Tibial nerve (tissue), 4 donors: ENCODE data around the gene C17orf78. TPM values are rescaled to one million over a fixed set of nuclear protein-coding genes. Genes with fewer than 3 reads are reported as not detected.
"Not testable (repeated sequence)": the region's sequence is repeated elsewhere in the genome, so short reads cannot be mapped to it uniquely, and the experiment has no call there.

Experiments used
- DNase-seq, 2 donors: peaks; one replicate each; pipeline ENCODE4 v3.0.0-alpha.2; 2019; ENCODE audit warnings: low spot score in 2 of 2
- H3K27ac ChIP-seq, 4 donors: fragments of 200-600 bp; sonication (generic) in 3 of 4; one replicate each; pipeline ENCODE4 v1.5.1; 2017 to 2019; ENCODE audit warnings: mild to moderate bottlenecking in 1 of 4
- H3K27me3 ChIP-seq, 2 donors: fragments of 200-600 bp; sonication (generic) in 1 of 2; one replicate each; pipeline versions ENCODE4 v1.5.1 to v1.6.0; 2017 to 2019
- H3K36me3 ChIP-seq, 3 donors: fragments of 200-600 bp; sonication (generic); one replicate each; pipeline ENCODE4 v1.5.1; 2018 to 2019
- H3K4me1 ChIP-seq, 4 donors: fragments of 200-600 bp; sonication (generic) in 3 of 4; one replicate each; pipeline ENCODE4 v1.5.1; 2017 to 2019
- H3K4me3 ChIP-seq, 4 donors: fragments of 200-600 bp; sonication (generic) in 3 of 4; one replicate each; pipeline ENCODE4 v1.5.1; 2017 to 2019; ENCODE audit warnings: mild to moderate bottlenecking in 1 of 4, moderate library complexity in 1 of 4
- H3K9me3 ChIP-seq, 4 donors: fragments of 200-600 bp; sonication (generic) in 3 of 4; one replicate each; pipeline ENCODE4 v1.5.1; 2017 to 2019
- CTCF ChIP-seq, 5 experiments: fragments of 200-600 bp in 3 of 5; fragments of 450-650 bp in 2 of 5; sonication (generic) in 3 of 5; IDR thresholded peaks; one replicate each; pipeline ENCODE4 v1.5.1; 2016 to 2019; ENCODE audit warnings: antibody characterized with exemption in 5 of 5, mild to moderate bottlenecking in 3 of 5, moderate library complexity in 2 of 5
- EP300 ChIP-seq, 2 donors: sonication (generic); formaldehyde crosslinking; IDR thresholded peaks; one replicate each; pipeline ENCODE4 v1.6.1; 2017; ENCODE audit warnings: antibody characterized with exemption in 2 of 2, mild to moderate bottlenecking in 1 of 2
- POLR2A ChIP-seq, 2 donors: fragments of 450-650 bp; IDR thresholded peaks; one replicate each; pipeline ENCODE4 v1.6.1; 2017; ENCODE audit warnings: antibody characterized with exemption in 2 of 2, mild to moderate bottlenecking in 2 of 2, moderate library complexity in 2 of 2
- WGBS, 2 donors: methylation state at CpG; one replicate each; pipeline ENCODE4 v1.1.5; 2018; 5-methylcytosine and 5-hydroxymethylcytosine counted together
- total RNA-seq, 4 donors: library from RNA; depleted of rRNA; stranded (reverse); fragments of >200 nt; gene quantifications; one replicate each; pipeline ENCODE4 v1.1.0, GENCODE V29; 2016

Gene C17orf78
- total RNA-seq, 4 donors from 2014 or later = not detected

GRCh38 chr17:37393352-37393751, 17.6 kb downstream of the C17orf78 start:
- Histone ChIP-seq H3K4me1 (peaks cover 0 to 15% (median 0%) of the 10 kb centered on the region in 4 donors), H3K4me3 (no peak overlapping the region), H3K36me3 (no peaks in the 10 kb centered on the region), H3K9me3 (no peaks in the 10 kb centered on the region), H3K27ac (no peak overlapping the region), H3K27me3 (no peaks in the 10 kb centered on the region)
- WGBS, 2 donors = 91 to 96% methylated on average over 7 of the region's 7 CpGs
- DNase-seq = no peak
- TF ChIP-seq POLR2A (IDR thresholded peaks at IDR 0.05) (no peak), CTCF (IDR thresholded peaks at IDR 0.05) (no peak), EP300 (IDR thresholded peaks at IDR 0.05) (no peak)

GRCh38 chr17:37399265-37399803, 23.5 kb downstream of the C17orf78 start:
- Histone ChIP-seq H3K9me3 (no peaks in the 10 kb centered on the region), H3K4me3 (no peak overlapping the region), H3K27ac (no peak overlapping the region), H3K36me3 (peaks cover 0 to 4% (median 0%) of the 10 kb centered on the region in 3 donors), H3K27me3 (no peaks in the 10 kb centered on the region), H3K4me1 (peaks cover 0 to 6% (median 0%) of the 10 kb centered on the region in 4 donors)
- TF ChIP-seq EP300 (IDR thresholded peaks at IDR 0.05) (no peak), POLR2A (IDR thresholded peaks at IDR 0.05) (no peak), CTCF (IDR thresholded peaks at IDR 0.05) (no peak)
- WGBS, 2 donors = 93% methylated on average over 5 of the region's 5 CpGs
- no peak for DNase-seq

- peaks cover 0 to 4% (median 0%) of the 10 kb centered on the region in 3 donors for H3K36me3 ChIP-seq
- DNase-seq = no peak
- H3K27me3 ChIP-seq = no peaks in the 10 kb centered on the region
- no peaks in the 10 kb centered on the region for H3K9me3 ChIP-seq
- no peak overlapping the region for H3K4me3 ChIP-seq
- H3K27ac ChIP-seq = no peak overlapping the region
- H3K4me1 ChIP-seq = peaks cover 0 to 17% (median 4%) of the 10 kb centered on the region in 4 donors
- TF ChIP-seq POLR2A (IDR thresholded peaks at IDR 0.05) = no peak
- TF ChIP-seq CTCF (IDR thresholded peaks at IDR 0.05) = no peak
- no peak for TF ChIP-seq EP300 (IDR thresholded peaks at IDR 0.05)
Measured at GRCh38 chr17:37400505-37400904, 24.7 kb downstream of the C17orf78 start.

GRCh38 chr17:37405522-37405921, 29.7 kb downstream of the C17orf78 start:
- WGBS, 2 donors = 45 to 61% methylated on average over 14 of the region's 14 CpGs
- H3K9me3 ChIP-seq, H3K27me3 ChIP-seq, H3K36me3 ChIP-seq, DNase-seq: not testable (repeated sequence)
- H3K27ac ChIP-seq = peak overlapping the region in 2 of 4 donors; percentile 87 to 95
- H3K4me1 ChIP-seq = peaks cover 0 to 29% (median 9%) of the 10 kb centered on the region in 4 donors
- H3K4me3 ChIP-seq = peak overlapping the region in 3 of 4 donors; percentile 65 to 87 (median 70)

GRCh38 chr17:37405955-37406634, 30.3 kb downstream of the C17orf78 start:
- H3K36me3 ChIP-seq = peaks cover 0 to 6% (median 0%) of the 10 kb centered on the region in 3 donors
- H3K4me1 ChIP-seq = peaks cover 0 to 29% (median 9%) of the 10 kb centered on the region in 4 donors
- TF ChIP-seq EP300 (IDR thresholded peaks at IDR 0.05) (no peak), POLR2A (IDR thresholded peaks at IDR 0.05) (no peak), CTCF (IDR thresholded peaks at IDR 0.05) (no peak)

More at GRCh38 chr17:37405955-37406634, 30.3 kb downstream of the C17orf78 start:
- no peaks in the 10 kb centered on the region for H3K27me3 ChIP-seq
- DNase-seq = no peak
- no peaks in the 10 kb centered on the region for H3K9me3 ChIP-seq
- WGBS, 2 donors = 1% methylated on average over 19 of the region's 21 CpGs
- peak overlapping the region; percentile 65 to 87 (median 78) for H3K4me3 ChIP-seq
- peak overlapping the region; percentile 84 to 95 (median 87) for H3K27ac ChIP-seq
